ENCODE measurements around the gene HNRNPCL1. TPM values are rescaled to one million over a fixed set of nuclear protein-coding genes. Genes with fewer than 3 reads are reported as not detected.
"Not testable (repeated sequence)": the region's sequence is repeated elsewhere in the genome, so short reads cannot be mapped to it uniquely, and the experiment has no call there.

The HNRNPCL1 gene
- total RNA-seq: not detected

- not testable (repeated sequence) for DNase-seq
These were observed at the start of gene HNRNPCL1 for GRCh38 chr1:12848620-12849019. Gene HNRNPCL1 (minus strand): TSS chr1:12848720. CDS start chr1:12848289, 431 bp downstream.

GRCh38 chr1:12898170-12898569, 49.6 kb upstream of the HNRNPCL1 start, which contains the start of gene PRAMEF10:
Gene PRAMEF10 (minus strand): TSS chr1:12898270. CDS start chr1:12895847, 2,423 bp downstream.
- DNase-seq: not testable (repeated sequence)

DNA sequence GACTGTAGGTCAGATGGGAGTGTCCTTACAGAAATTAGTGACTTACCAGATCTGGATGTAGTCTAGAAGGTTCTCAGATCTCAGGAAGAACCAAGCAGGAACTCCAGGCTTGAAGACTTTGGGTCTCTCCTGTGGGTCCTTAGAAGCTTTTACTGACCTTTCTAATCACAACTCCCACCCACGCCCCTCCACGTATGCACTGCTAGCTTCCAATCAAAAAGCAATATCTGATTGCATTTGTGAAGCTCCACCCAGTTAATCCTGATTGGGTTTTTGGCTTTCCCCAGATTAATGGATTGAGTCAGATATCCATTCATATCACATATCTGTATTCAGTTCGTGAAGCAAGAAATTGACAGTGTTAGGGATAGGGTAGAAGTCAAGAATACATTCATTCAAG, 37.6 kb upstream of the HNRNPCL1 start, which contains the start of gene PRAMEF4:
PRAMEF4 (minus strand) TSS at position 101 of the 400 bp plus-strand sequence. CDS start 2,807 bp downstream, outside the sequence.
- DNase-seq: not testable (repeated sequence)

- not testable (repeated sequence) for DNase-seq
These were observed 29.9 kb upstream of the HNRNPCL1 start for GRCh38 chr1:12878453-12878852.

GRCh38 chr1:12863131-12863880, 14.8 kb upstream of the HNRNPCL1 start:
- DNase-seq: not testable (repeated sequence)

- not testable (repeated sequence) for DNase-seq
These were observed 8.3 kb upstream of the HNRNPCL1 start, which contains the start of gene PRAMEF2 for GRCh38 chr1:12856786-12857185. Gene PRAMEF2 (plus strand): TSS chr1:12857086. CDS start chr1:12859010, 1,924 bp downstream.

DNA sequence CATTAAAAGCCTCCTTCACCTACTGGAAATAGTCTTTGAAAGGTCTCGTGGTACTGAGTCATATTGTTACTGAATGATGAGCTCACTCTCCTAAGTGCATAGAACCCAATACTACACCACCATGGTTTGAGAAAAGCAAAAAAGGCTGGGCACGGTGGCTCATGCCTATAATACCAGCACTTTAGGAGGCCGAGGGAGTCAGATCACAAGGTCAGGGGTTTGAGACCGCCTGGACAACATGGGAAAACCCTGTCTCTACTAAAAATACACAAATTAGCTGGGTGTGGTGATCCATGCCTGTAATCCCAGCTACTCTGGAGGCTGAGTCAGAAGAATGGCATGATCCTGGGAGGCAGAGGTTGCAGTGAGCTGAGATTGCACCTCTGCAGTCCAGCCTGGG, 3.3 kb upstream of the HNRNPCL1 start:
- no peak for DNase-seq

- not testable (repeated sequence) for DNase-seq
These were observed 15.3 kb downstream of the HNRNPCL1 start for GRCh38 chr1:12833251-12833650.

DNA sequence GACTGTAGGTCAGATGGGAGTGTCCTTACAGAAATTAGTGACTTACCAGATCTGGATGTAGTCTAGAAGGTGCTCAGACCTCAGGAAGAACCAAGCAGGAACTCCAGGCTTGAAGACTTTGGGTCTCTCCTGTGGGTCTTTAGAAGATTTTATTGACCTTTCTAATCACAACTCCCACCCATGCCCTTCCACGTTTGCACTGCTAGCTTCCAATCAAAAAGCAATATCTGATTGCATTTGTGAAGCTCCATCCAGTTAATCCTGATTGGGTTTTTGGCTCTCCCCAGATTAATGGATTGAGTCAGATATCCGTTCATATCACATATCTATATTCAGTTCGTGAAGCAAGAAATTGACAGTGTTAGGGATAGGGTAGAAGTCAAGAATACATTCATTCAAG, 17.2 kb downstream of the HNRNPCL1 start, which contains the start of gene PRAMEF11:
PRAMEF11 (minus strand) TSS at position 101 of the 400 bp plus-strand sequence. CDS start 2,621 bp downstream, outside the sequence.
- not testable (repeated sequence) for DNase-seq

- not testable (repeated sequence) for DNase-seq
These were observed 29.5 kb downstream of the HNRNPCL1 start for GRCh38 chr1:12819061-12819460.

DNA sequence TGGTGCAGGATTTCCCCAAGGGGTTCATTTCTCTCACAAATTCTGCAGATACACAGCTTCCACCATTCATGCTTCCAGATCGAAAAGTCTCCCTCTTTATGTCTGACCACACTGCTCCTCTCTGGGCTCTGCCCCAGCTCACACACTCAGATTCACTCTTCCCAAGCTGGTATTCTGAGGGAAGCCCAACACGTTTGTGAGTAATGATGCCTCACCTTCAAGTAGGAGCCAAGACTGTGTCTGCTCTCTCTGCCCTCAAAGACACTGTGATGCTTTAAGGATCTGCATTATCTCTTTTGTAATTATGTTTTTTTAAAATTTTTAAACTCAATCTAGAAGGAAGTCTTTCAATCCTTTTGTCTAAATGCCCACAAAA, 37.1 kb downstream of the HNRNPCL1 start:
- no peak for DNase-seq

GRCh38 chr1:12810691-12811408, 37.7 kb downstream of the HNRNPCL1 start:
- no peak for DNase-seq

DNA sequence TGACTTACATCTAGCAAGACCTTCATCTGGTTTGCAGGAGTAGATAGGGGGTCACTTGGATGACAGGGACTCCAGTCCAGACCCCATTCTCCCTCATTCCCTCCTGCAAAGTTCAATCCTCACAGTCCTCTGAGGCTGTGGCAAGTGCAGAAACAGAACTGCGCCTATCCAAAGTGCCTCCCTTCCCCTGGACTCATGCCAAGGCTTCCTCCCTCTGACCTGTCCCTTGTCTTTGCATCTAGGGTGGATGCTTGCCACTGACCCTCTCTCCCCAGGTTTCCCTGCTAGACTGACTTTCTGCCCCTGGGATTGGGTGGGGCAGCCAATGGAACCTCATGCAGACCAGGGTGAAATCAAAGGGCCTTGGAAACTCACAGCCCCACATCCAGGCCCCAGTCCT, 38.6 kb downstream of the HNRNPCL1 start:
- no peak for DNase-seq

DNA sequence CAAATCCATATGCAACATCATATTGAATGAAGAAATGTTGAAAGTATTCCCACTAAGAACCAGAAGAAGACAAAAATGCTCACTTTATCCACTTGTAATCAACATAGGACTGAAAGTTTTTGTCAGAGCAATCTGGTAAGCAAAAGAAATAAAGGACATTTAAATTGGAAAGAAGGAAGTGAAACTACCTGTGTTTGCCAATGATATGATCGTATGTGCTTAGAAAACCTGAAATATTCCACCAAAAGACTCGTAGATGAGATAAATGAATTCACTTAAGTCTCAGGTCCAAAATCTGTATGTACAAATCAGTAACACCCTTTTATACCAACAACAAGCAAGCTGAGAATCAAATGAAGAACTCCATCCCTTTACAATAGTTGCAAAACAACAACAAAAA, 48.8 kb downstream of the HNRNPCL1 start:
- DNase-seq: no peak

DNA sequence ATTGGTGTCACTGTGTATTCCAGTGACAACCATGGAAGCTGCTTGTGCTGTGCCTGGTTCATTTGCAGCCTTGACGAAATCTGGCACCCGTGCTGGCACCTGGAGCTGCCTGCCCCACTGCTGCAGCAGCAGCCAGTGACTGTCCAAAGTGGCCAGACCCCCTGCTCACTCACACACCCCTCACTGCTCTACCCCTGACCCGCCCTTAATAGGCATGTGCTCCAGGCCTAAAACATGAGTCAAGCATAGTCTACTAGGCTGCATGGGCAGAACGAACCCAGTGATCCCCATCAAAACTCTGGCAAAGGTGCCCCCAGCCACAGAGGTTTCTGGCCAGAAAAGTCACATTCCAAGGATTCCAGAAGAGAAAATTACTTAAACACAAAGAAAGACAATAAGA, 49.6 kb downstream of the HNRNPCL1 start:
- no peak for DNase-seq

Other genes starting within 250 kb of the HNRNPCL1 start
- 31.5 TPM for gene DHRS3, start 230.5 kb downstream of the HNRNPCL1 start, total RNA-seq
- gene AADACL4, start 204.6 kb downstream of the HNRNPCL1 start, total RNA-seq: 0.79 TPM
- 6.1 TPM for gene AADACL3, start 132.6 kb downstream of the HNRNPCL1 start, total RNA-seq
- not detected for gene CFAP107, start 102.5 kb downstream of the HNRNPCL1 start, total RNA-seq
- gene PRAMEF12, start 75.0 kb downstream of the HNRNPCL1 start, total RNA-seq: not detected
- gene PRAMEF1, start 57.3 kb downstream of the HNRNPCL1 start, total RNA-seq: not detected
- not detected for gene PRAMEF11, start 17.3 kb downstream of the HNRNPCL1 start, total RNA-seq
- not detected for gene PRAMEF2, start 8.4 kb upstream of the HNRNPCL1 start, total RNA-seq
- not detected for gene PRAMEF4, start 37.5 kb upstream of the HNRNPCL1 start, total RNA-seq
- not detected for gene PRAMEF10, start 49.5 kb upstream of the HNRNPCL1 start, total RNA-seq
- gene PRAMEF7, start 67.9 kb upstream of the HNRNPCL1 start, total RNA-seq: not detected
- gene PRAMEF6, start 98.9 kb upstream of the HNRNPCL1 start, total RNA-seq: not detected
- not detected for gene PRAMEF27, start 207.9 kb upstream of the HNRNPCL1 start, total RNA-seq
- gene HNRNPCL3, start 212.0 kb upstream of the HNRNPCL1 start, total RNA-seq: not detected
- gene PRAMEF25, start 222.1 kb upstream of the HNRNPCL1 start, total RNA-seq: not detected